ENCODE data around the gene TRAPPC6A. TPM values are rescaled to one million over a fixed set of nuclear protein-coding genes. Genes with fewer than 3 reads are reported as not detected.

Gene TRAPPC6A
- total and polyA plus RNA-seq, 7 experiments from 2014 or later: 44.6 to 174 (median 55.1) TPM

GRCh38 chr19:45168767-45169351 is 9.2 kb downstream of the TRAPPC6A start:
- Mint-ChIP-seq H3K27me3 (no peaks in the 10 kb centered on the region), H3K27ac (peak overlapping the region in 2 of 9 donors; percentile 51 to 55), H3K4me3 (no peak overlapping the region), H3K36me3 (peaks cover 0 to 3% (median 0%) of the 10 kb centered on the region in 5 donors), H3K4me1 (peaks cover 15 to 62% (median 44%) of the 10 kb centered on the region in 7 donors), H3K9me3 (no peaks in the 10 kb centered on the region)
- DNase-seq (no peak), ATAC-seq (no peak)
- H3K4me3 ChIP-seq (ENCODE audit: low read length): no peak overlapping the region
- peaks cover 38 to 52% of the 10 kb centered on the region in 2 donors for H3K4me1 ChIP-seq (ENCODE audit: control insufficient read depth in 2 of 2, insufficient read depth in 2 of 2, low read length in 2 of 2)
- ChIA-PET POLR2A (interaction anchor here (1.2 to 3.6 kb wide), 2 partner anchors 9 to 14 kb away, joined by 3 to 16 read pairs; partner anchors contain the start of genes BLOC1S3 and TRAPPC6A), CTCF (interaction anchor here (1.5 kb wide), 1 partner anchor 9 kb away, joined by 3 read pairs; the partner anchor contains the start of genes BLOC1S3 and TRAPPC6A)
- H3K27me3 ChIP-seq (ENCODE audit: control insufficient read depth in 2 of 2, insufficient read depth in 2 of 2, low read length in 2 of 2): no peaks in the 10 kb centered on the region
- no peak overlapping the region for H3K27ac ChIP-seq (ENCODE audit: low read depth, low read length)
- H3K36me3 ChIP-seq (ENCODE audit: control insufficient read depth in 2 of 3, insufficient read depth in 3 of 3, low read length in 3 of 3): peaks cover 0 to 6% (median 0%) of the 10 kb centered on the region in 3 experiments
- intact Hi-C loops (cut with micrococcal nuclease): no loop called here
- no peaks in the 10 kb centered on the region for H3K9me3 ChIP-seq (ENCODE audit: control insufficient read depth in 2 of 3, low read length in 3 of 3)

GRCh38 chr19:45166723-45167252 is 11.2 kb downstream of the TRAPPC6A start:
- POLR2A ChIA-PET: interaction anchor here (3.6 kb wide), 1 partner anchor 12 kb away, joined by 16 read pairs; the partner anchor contains the start of genes BLOC1S3 and TRAPPC6A
- peaks cover 0 to 6% (median 0%) of the 10 kb centered on the region in 3 experiments for H3K36me3 ChIP-seq (ENCODE audit: control insufficient read depth in 2 of 3, insufficient read depth in 3 of 3, low read length in 3 of 3)
- ATAC-seq: no peak
- DNase-seq: peak in 1 of 9 donors; percentile 6
- no peak overlapping the region for H3K27ac ChIP-seq (ENCODE audit: low read depth, low read length)
- peaks cover 29 to 37% of the 10 kb centered on the region in 2 donors for H3K4me1 ChIP-seq (ENCODE audit: control insufficient read depth in 2 of 2, insufficient read depth in 2 of 2, low read length in 2 of 2)
- Mint-ChIP-seq H3K4me1 (peaks cover 18 to 50% (median 34%) of the 10 kb centered on the region in 7 donors), H3K36me3 (peaks cover 0 to 3% (median 0%) of the 10 kb centered on the region in 5 donors), H3K27ac (peak overlapping the region in 3 of 9 donors; percentile 19 to 76 (median 38)), H3K4me3 (no peak overlapping the region), H3K9me3 (no peaks in the 10 kb centered on the region), H3K27me3 (no peaks in the 10 kb centered on the region)
- CTCF ChIA-PET: interaction anchor here (1.0 kb wide), 1 partner anchor 262 kb away, joined by 3 read pairs; no protein-coding TSS in a partner anchor
- intact Hi-C loops (cut with micrococcal nuclease): no loop called here
- H3K27me3 ChIP-seq (ENCODE audit: control insufficient read depth in 2 of 2, insufficient read depth in 2 of 2, low read length in 2 of 2): no peaks in the 10 kb centered on the region
- no peak overlapping the region for H3K4me3 ChIP-seq (ENCODE audit: low read length)
- no peaks in the 10 kb centered on the region for H3K9me3 ChIP-seq (ENCODE audit: control insufficient read depth in 2 of 3, low read length in 3 of 3)

GRCh38 chr19:45164577-45165335 is 13.3 kb downstream of the TRAPPC6A start:
- intact Hi-C loops (cut with micrococcal nuclease): no loop called here
- H3K27ac Mint-ChIP-seq: peak overlapping the region in 3 of 9 donors; percentile 8 to 76 (median 17)
- H3K27me3 Mint-ChIP-seq: no peaks in the 10 kb centered on the region
- H3K4me3 ChIP-seq (ENCODE audit: low read length): no peak overlapping the region
- H3K27ac ChIP-seq (ENCODE audit: low read depth, low read length): peak overlapping the region; percentile 54
- peak overlapping the region in 3 of 10 donors; percentile 15 to 33 (median 28) for H3K4me3 Mint-ChIP-seq
- H3K36me3 ChIP-seq (ENCODE audit: control insufficient read depth in 2 of 3, insufficient read depth in 3 of 3, low read length in 3 of 3): peaks cover 0 to 6% (median 0%) of the 10 kb centered on the region in 3 experiments
- peak in 7 of 9 donors; percentile 12 to 75 (median 34) for DNase-seq
- ATAC-seq: peak; percentile 85
- H3K4me1 Mint-ChIP-seq: peaks cover 6 to 34% (median 23%) of the 10 kb centered on the region in 7 donors
- H3K9me3 ChIP-seq (ENCODE audit: control insufficient read depth in 2 of 3, low read length in 3 of 3): no peaks in the 10 kb centered on the region
- H3K4me1 ChIP-seq (ENCODE audit: control insufficient read depth in 2 of 2, insufficient read depth in 2 of 2, low read length in 2 of 2): peaks cover 9 to 18% of the 10 kb centered on the region in 2 donors
- CTCF ChIA-PET: no interaction called here
- H3K27me3 ChIP-seq (ENCODE audit: control insufficient read depth in 2 of 2, insufficient read depth in 2 of 2, low read length in 2 of 2): no peaks in the 10 kb centered on the region
- POLR2A ChIA-PET: interaction anchor here (0.8 to 3.2 kb wide), 4 partner anchors 11 to 245 kb away, joined by 3 to 12 read pairs (median 5); partner anchors contain the start of genes BLOC1S3 and TRAPPC6A
- H3K36me3 Mint-ChIP-seq: no peaks in the 10 kb centered on the region
- no peaks in the 10 kb centered on the region for H3K9me3 Mint-ChIP-seq

GRCh38 chr19:45163751-45164460 is 14.1 kb downstream of the TRAPPC6A start:
- Mint-ChIP-seq H3K27me3 (no peaks in the 10 kb centered on the region), H3K9me3 (no peaks in the 10 kb centered on the region), H3K36me3 (no peaks in the 10 kb centered on the region), H3K27ac (peak overlapping the region; percentile 8 to 81 (median 47)), H3K4me3 (peak overlapping the region in 4 of 10 donors; percentile 15 to 55 (median 38)), H3K4me1 (peaks cover 6 to 26% (median 23%) of the 10 kb centered on the region in 7 donors)
- Histone ChIP-seq H3K27ac (ENCODE audit: low read depth, low read length) (peak overlapping the region; percentile 54), H3K27me3 (ENCODE audit: control insufficient read depth in 2 of 2, insufficient read depth in 2 of 2, low read length in 2 of 2) (no peaks in the 10 kb centered on the region), H3K9me3 (ENCODE audit: control insufficient read depth in 2 of 3, low read length in 3 of 3) (no peaks in the 10 kb centered on the region), H3K4me3 (ENCODE audit: low read length) (no peak overlapping the region), H3K4me1 (ENCODE audit: control insufficient read depth in 2 of 2, insufficient read depth in 2 of 2, low read length in 2 of 2) (peaks cover 9 to 16% of the 10 kb centered on the region in 2 donors), H3K36me3 (ENCODE audit: control insufficient read depth in 2 of 3, insufficient read depth in 3 of 3, low read length in 3 of 3) (peaks cover 0 to 6% (median 0%) of the 10 kb centered on the region in 3 experiments)
- ATAC-seq: no peak
- POLR2A ChIA-PET: interaction anchor here (1.3 to 3.2 kb wide), 2 partner anchors 11 to 15 kb away, joined by 7 to 12 read pairs; partner anchors contain the start of genes BLOC1S3 and TRAPPC6A
- intact Hi-C loops (cut with micrococcal nuclease): no loop called here
- no peak for DNase-seq
- CTCF ChIA-PET: no interaction called here

GRCh38 chr19:45163156-45163555 is 14.9 kb downstream of the TRAPPC6A start:
- Mint-ChIP-seq H3K4me3 (no peak overlapping the region), H3K36me3 (no peaks in the 10 kb centered on the region), H3K4me1 (peaks cover 8 to 25% (median 21%) of the 10 kb centered on the region in 7 donors), H3K9me3 (no peaks in the 10 kb centered on the region), H3K27ac (peak overlapping the region in 1 of 9 donors; percentile 25), H3K27me3 (peaks cover 0 to 4% (median 0%) of the 10 kb centered on the region in 5 donors)
- intact Hi-C loops (cut with micrococcal nuclease): no loop called here
- ChIA-PET POLR2A (interaction anchor here (3.2 kb wide), 1 partner anchor 16 kb away, joined by 12 read pairs; the partner anchor contains the start of genes BLOC1S3 and TRAPPC6A), CTCF (no interaction called here)
- DNase-seq (no peak), ATAC-seq (no peak)
- Histone ChIP-seq H3K27me3 (ENCODE audit: control insufficient read depth in 2 of 2, insufficient read depth in 2 of 2, low read length in 2 of 2) (no peaks in the 10 kb centered on the region), H3K9me3 (ENCODE audit: control insufficient read depth in 2 of 3, low read length in 3 of 3) (no peaks in the 10 kb centered on the region), H3K36me3 (ENCODE audit: control insufficient read depth in 2 of 3, insufficient read depth in 3 of 3, low read length in 3 of 3) (no peaks in the 10 kb centered on the region), H3K27ac (ENCODE audit: low read depth, low read length) (no peak overlapping the region), H3K4me3 (ENCODE audit: low read length) (no peak overlapping the region), H3K4me1 (ENCODE audit: control insufficient read depth in 2 of 2, insufficient read depth in 2 of 2, low read length in 2 of 2) (peaks cover 9 to 16% of the 10 kb centered on the region in 2 donors)
